Colonic mucosa (tissue), 4 donors: ENCODE data around the gene MSH4. TPM values are rescaled to one million over a fixed set of nuclear protein-coding genes. Genes with fewer than 3 reads are reported as not detected.

Experiments used
- DNase-seq: peaks from one replicate; pipeline ENCODE4 v3.0.0-alpha.2; 2020
- H3K27ac ChIP-seq: fragments of 200-600 bp; one replicate; pipeline ENCODE4 v1.8.0; 2021
- H3K27me3 ChIP-seq: fragments of 200-600 bp; one replicate; pipeline ENCODE4 v1.8.0; 2021
- H3K36me3 ChIP-seq: fragments of 200-600 bp; one replicate; pipeline ENCODE4 v1.8.0; 2021
- H3K4me1 ChIP-seq: fragments of 200-600 bp; one replicate; pipeline ENCODE4 v1.8.0; 2021; ENCODE audit warnings: mild to moderate bottlenecking
- H3K4me3 ChIP-seq: fragments of 200-600 bp; one replicate; pipeline ENCODE4 v1.8.0; 2021
- H3K9ac ChIP-seq, 2 donors: one replicate each; pipeline ENCODE4 v1.7.0; 2013; ENCODE audit warnings: control low read depth in 2 of 2, low read depth in 2 of 2, low read length in 2 of 2
- H3K9me3 ChIP-seq: fragments of 200-600 bp; one replicate; pipeline ENCODE4 v1.8.0; 2021
- intact Hi-C: fragments of 100-400 bp; cut with DNase I; formaldehyde crosslinking; loops from one replicate; pipeline ENCODE4 v1.14.1; 2022
- total RNA-seq, 2 donors: library from RNA; stranded (reverse); fragmentation: NEBNext Ultra II Directional in 1 of 2; extraction: Animal tissue kit (Norgen Biotek cat#: 25700) in 1 of 2; gene quantifications; one replicate each; pipeline ENCODE4 v1.2.1, GENCODE V29; 2021
- TF ChIP-seq, protein P1 (sequence below): fragments of 200-600 bp; IDR thresholded peaks from one replicate; pipeline ENCODE4 v1.8.0; 2022; ENCODE audit warnings: antibody characterized with exemption, mild to moderate bottlenecking
- donor health status: healthy.
- donor health status: DM: no; HTN: no; CAD: no.
- donor health status: DM: no; HTN: no; CAD: no.

Gene MSH4
- total RNA-seq, 2 donors from 2014 or later, result 0.16 to 0.20 TPM

DNA sequence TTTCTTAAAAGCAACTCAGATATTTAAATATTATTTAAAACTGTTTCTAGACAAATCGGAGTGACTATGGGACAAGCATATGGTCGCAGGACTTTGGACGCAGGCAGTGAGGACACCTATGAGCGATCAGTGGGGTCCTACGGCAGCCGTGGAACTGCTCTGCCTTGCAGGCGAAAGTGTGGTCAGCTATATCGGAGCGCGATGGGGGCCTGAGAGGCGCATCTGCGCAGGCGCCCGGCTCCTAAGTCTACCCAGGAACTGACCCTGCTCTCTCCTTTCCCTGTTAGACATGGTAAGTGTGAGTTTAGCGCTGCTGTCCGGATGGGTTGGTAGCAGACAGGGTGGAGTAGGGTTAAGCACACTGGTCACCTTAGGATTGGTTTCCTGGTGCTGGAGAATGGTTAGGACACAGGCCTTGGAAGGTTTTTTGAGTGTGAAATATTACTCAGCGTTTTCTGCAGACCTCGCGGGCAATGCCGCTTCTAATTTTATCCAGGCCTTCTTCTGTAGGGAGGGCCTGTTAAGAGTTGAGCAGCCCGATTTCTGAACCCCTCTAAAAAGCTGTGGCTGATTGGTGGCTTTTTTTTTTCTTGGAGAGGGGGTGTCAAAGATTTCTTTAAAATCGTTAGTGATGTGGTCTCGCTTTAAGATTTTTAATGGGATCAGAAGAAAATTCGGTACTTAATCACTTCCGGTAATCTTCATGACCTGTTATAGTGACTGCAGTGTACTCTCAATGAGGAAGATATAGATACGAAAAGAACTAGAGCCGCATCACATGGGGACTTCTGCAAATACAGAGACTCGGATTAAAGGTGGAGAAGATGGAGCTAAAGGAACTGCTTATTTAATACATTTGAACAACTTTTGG is 10.5 kb upstream of the MSH4 start, which contains the start of gene RABGGTB:
Gene RABGGTB, plus strand, starts transcription at position 274 of the 871 bp plus-strand sequence. Its CDS starts 16 bp downstream, at position 290.
- Histone ChIP-seq H3K4me1 (no peaks in the 10 kb centered on the region), H3K36me3 (no peaks in the 10 kb centered on the region), H3K27me3 (no peaks in the 10 kb centered on the region), H3K9me3 (no peaks in the 10 kb centered on the region), H3K9ac (peak within 1 kb of the TSS; percentile 66 to 89), H3K27ac (peak within 1 kb of the TSS; percentile 75), H3K4me3 (peak within 1 kb of the TSS; percentile 44)
- TF ChIP-seq, protein P1, sequence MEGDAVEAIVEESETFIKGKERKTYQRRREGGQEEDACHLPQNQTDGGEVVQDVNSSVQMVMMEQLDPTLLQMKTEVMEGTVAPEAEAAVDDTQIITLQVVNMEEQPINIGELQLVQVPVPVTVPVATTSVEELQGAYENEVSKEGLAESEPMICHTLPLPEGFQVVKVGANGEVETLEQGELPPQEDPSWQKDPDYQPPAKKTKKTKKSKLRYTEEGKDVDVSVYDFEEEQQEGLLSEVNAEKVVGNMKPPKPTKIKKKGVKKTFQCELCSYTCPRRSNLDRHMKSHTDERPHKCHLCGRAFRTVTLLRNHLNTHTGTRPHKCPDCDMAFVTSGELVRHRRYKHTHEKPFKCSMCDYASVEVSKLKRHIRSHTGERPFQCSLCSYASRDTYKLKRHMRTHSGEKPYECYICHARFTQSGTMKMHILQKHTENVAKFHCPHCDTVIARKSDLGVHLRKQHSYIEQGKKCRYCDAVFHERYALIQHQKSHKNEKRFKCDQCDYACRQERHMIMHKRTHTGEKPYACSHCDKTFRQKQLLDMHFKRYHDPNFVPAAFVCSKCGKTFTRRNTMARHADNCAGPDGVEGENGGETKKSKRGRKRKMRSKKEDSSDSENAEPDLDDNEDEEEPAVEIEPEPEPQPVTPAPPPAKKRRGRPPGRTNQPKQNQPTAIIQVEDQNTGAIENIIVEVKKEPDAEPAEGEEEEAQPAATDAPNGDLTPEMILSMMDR, result no peak
- DNase-seq, result peak; percentile 96
- intact Hi-C loops, result loop anchor here (5.0 kb wide), 1 partner anchor 59 kb away; no protein-coding TSS in a partner anchor

DNA sequence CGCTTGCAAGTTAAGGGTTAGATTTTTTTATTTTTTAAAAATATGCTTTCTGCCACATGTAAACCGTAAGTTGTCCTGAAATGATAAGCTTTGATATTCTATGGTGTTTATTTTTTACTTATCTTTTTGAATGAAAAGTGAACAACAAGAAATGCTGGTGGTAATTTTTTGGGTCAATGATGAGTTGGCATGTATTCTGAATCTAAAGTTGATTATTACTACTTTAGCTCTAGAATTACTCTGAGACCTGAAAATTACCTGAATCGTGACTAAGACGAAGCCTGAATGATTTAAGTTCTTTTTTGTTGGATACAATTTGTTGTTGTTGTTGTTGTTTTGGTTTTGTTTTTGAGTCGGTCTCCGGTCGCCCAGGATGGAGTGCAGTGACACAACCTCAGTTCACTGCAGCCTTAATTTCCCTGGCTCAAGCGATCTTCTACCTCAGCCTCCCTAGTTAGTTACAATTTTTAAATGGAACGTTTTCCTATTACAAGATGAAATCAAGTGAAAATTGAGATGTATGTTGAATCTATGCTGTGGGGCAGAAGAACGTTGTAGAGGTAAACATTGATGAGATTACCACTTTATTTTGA is 9.7 kb upstream of the MSH4 start:
- intact Hi-C loops, result loop anchor here (5.0 kb wide), 1 partner anchor 60 kb away; no protein-coding TSS in a partner anchor
- peak overlapping the region; percentile 75 for H3K27ac ChIP-seq
- no peaks in the 10 kb centered on the region for H3K9me3 ChIP-seq

DNA sequence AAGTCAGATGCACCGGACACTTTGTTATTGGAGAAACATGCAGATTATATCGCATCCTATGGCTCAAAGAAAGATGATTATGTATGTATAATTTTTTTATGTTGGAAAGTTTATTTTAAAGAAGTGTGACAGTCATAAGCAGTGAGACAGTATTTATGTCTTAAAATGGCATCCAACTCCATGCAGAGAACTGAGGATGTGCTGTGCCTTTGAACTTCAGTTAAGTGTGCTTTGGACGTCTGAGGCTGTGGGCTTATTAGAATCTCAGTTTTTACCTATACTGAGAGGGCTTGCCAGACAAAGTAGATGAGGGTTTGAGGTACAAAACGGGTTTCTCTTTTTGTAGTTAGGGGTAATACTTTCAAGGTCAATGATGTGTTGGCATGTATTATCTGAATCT is 9.2 kb upstream of the MSH4 start:
- H3K27me3 ChIP-seq, result no peaks in the 10 kb centered on the region
- intact Hi-C loops, result loop anchor here (5.0 kb wide), 1 partner anchor 60 kb away; no protein-coding TSS in a partner anchor
- peak overlapping the region; percentile 44 for H3K4me3 ChIP-seq
- no peak for DNase-seq
- peak overlapping the region in 1 of 2 donors; percentile 89 for H3K9ac ChIP-seq
- H3K4me1 ChIP-seq, result no peaks in the 10 kb centered on the region
- H3K36me3 ChIP-seq, result no peaks in the 10 kb centered on the region
- no peak overlapping the region for H3K27ac ChIP-seq
- no peaks in the 10 kb centered on the region for H3K9me3 ChIP-seq
- TF ChIP-seq, protein P1, result no peak

More for the DNA sequence above, 9.7 kb upstream of the MSH4 start:
- peak overlapping the region; percentile 50 to 89 for H3K9ac ChIP-seq
- H3K27me3 ChIP-seq, result no peaks in the 10 kb centered on the region
- H3K4me1 ChIP-seq, result no peaks in the 10 kb centered on the region
- H3K4me3 ChIP-seq, result peak overlapping the region; percentile 44
- H3K36me3 ChIP-seq, result no peaks in the 10 kb centered on the region
- DNase-seq, result no peak
- TF ChIP-seq, protein P1, result no peak

DNA sequence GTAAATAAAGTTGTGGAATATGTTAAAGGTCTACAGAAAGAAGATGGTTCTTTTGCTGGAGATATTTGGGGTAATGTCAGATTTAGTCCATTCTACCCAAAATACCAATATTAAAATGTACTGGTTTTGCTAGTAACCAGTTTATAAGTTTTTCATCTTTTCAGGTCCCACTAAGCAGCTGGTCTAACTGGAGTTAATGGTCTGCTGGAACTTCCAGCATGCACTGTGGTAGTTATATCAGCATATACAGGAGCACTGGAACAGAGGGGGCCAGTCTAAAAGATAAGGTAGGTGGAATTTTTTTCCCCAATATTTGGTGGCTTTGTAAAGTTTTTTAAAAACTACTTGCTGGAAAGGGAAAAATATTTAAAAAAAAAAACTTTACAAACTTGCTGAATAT is 6.7 kb upstream of the MSH4 start:
- Histone ChIP-seq H3K9me3 (no peaks in the 10 kb centered on the region), H3K4me3 (no peak overlapping the region), H3K27ac (peak overlapping the region; percentile 71), H3K27me3 (no peaks in the 10 kb centered on the region), H3K9ac (no peak overlapping the region), H3K36me3 (peaks cover 10% of the 10 kb centered on the region), H3K4me1 (no peaks in the 10 kb centered on the region)
- no peak for DNase-seq
- TF ChIP-seq, protein P1, result no peak
- intact Hi-C loops, result loop anchor here (5.0 kb wide), 1 partner anchor 63 kb away; no protein-coding TSS in a partner anchor

DNA sequence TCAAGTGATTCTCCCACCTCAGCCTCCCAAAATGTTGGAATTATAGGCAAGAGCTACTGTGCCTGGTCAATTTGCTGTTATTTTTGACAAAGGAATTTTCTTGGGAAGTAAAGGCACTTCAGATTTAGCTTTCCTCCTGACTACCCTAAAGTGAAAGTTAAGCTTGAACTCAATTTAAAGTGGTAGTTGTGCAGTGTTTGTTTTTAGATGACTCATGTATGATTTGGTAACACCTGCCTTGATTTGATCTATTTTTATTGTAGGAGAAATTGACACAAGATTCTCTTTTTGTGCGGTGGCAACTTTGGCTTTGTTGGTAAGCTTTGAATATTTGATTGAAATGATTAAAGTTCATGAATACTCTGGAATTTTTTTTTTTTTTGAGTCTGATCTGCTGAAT is 5.7 kb upstream of the MSH4 start:
- TF ChIP-seq, protein P1, result no peak
- Histone ChIP-seq H3K27ac (peak overlapping the region; percentile 71), H3K9ac (no peak overlapping the region), H3K4me1 (no peaks in the 10 kb centered on the region), H3K4me3 (no peak overlapping the region), H3K27me3 (no peaks in the 10 kb centered on the region), H3K9me3 (no peaks in the 10 kb centered on the region), H3K36me3 (peaks cover 10% of the 10 kb centered on the region)
- intact Hi-C loops, result no loop called here
- DNase-seq, result no peak
